Measurements from ENCODE around the gene CNTN2.
A peak's percentile ranks its signal among the peaks of the same experiment; 100 is the strongest.

Gene CNTN2

GRCh38 chr1:205111354-205111753, 68.3 kb downstream of the CNTN2 start:
- H3K4me3 ChIP-seq (ENCODE audit: low read depth, low read length): no peak overlapping the region

- no peak overlapping the region for H3K4me3 ChIP-seq (ENCODE audit: low read depth, low read length)
These were observed 75.7 kb downstream of the CNTN2 start for GRCh38 chr1:205118752-205119151.

GRCh38 chr1:205121660-205122488, 78.9 kb downstream of the CNTN2 start, which contains the start of gene RBBP5:
TSS of gene RBBP5 (minus strand) at chr1:205121978. CDS start at chr1:205121873, 105 bp downstream.
- peak within 1 kb of the TSS; percentile 76 for H3K4me3 ChIP-seq (ENCODE audit: low read depth, low read length)

DNA sequence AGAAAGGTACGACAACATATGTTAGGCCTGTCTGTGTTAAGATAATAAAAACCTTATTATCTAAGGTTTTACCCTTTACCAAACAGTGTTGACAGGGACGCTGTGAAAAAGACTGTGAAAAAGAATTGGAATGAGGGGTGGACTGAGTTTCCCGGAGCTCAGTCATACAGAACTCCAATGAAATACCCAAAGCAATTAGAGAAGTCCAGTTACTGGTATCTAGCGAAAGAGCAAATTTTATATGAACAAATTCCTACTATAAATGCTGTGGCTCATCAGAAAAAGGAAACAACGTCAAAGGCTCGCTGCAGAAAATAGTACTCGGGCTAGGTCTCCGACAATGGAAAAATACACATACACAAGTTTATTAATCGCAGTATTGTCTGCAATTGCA, 79.5 kb downstream of the CNTN2 start:
- H3K4me3 ChIP-seq (ENCODE audit: low read depth, low read length): peak overlapping the region; percentile 76

DNA sequence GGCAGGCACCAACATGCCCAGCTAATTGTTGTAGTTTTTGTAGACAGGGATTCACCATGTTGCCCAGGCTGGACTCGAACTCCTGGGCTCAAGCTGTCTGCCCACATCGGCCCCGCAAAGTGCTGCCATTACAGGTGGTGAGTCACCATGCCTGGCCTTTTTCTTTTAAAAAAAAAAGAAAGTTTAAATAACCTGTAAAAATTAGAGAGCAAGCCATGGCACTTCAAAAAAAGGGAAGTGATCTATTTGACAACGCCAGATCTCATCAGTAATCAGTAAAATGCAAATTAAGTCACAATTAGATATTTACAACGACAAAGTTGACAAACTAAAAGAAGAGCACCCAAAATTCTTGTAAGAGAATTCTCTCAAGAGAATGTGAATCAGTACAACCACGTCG, 81.7 kb downstream of the CNTN2 start:
- no peak overlapping the region for H3K4me3 ChIP-seq (ENCODE audit: low read depth, low read length)

- H3K4me3 ChIP-seq (ENCODE audit: low read depth, low read length): no peak overlapping the region
These were observed 84.6 kb downstream of the CNTN2 start for GRCh38 chr1:205127646-205128045.
